Natural killer cell (primary cell): ENCODE results near the gene GDF11. TPM values are rescaled to one million over a fixed set of nuclear protein-coding genes. Genes with fewer than 3 reads are reported as not detected.

Experiments used
- ATAC-seq, 3 donors: fragments of 150-1000 bp in 2 of 3; fragments of 200-7000 bp in 1 of 3; cut with Tn5 transposase; 1 replicate in 1 of 3; 2 replicates in 2 of 3; pipeline ENCODE4 v1.10.0; 2021; ENCODE audit warnings: mild to moderate bottlenecking in 2 of 3, moderate library complexity in 2 of 3
- DNase-seq, 2 donors: peaks; one replicate each; pipeline versions ENCODE4 v3.0.0 to v3.0.0-alpha.2; 2013 to 2021; ENCODE audit warnings: mixed read lengths in 1 of 2
- H3K27ac ChIP-seq: one replicate; pipeline ENCODE4 v1.5.1; 2013; ENCODE audit warnings: mild to moderate bottlenecking, low read length
- H3K27me3 ChIP-seq: one replicate; pipeline ENCODE4 v1.6.1; 2013; ENCODE audit warnings: low read length; ENCODE audit not compliant: control insufficient read depth, insufficient read depth
- H3K36me3 ChIP-seq: one replicate; pipeline ENCODE4 v1.6.1; 2013; ENCODE audit warnings: low read length; ENCODE audit not compliant: control insufficient read depth, insufficient read depth
- H3K4me1 ChIP-seq: one replicate; pipeline ENCODE4 v1.6.1; 2013; ENCODE audit warnings: low read length; ENCODE audit not compliant: control insufficient read depth, insufficient read depth
- H3K4me3 ChIP-seq: one replicate; pipeline ENCODE4 v1.5.1; 2013; ENCODE audit warnings: low read length
- H3K9me3 ChIP-seq: one replicate; pipeline ENCODE4 v1.6.1; 2013; ENCODE audit warnings: low read length; ENCODE audit not compliant: control insufficient read depth, insufficient read depth
- H3K27ac Mint-ChIP-seq, 2 donors: one replicate each; pipeline ENCODE4 v1.8.0; 2022; ENCODE audit warnings: mild to moderate bottlenecking in 2 of 2, mixed read lengths in 2 of 2, moderate library complexity in 1 of 2
- H3K27me3 Mint-ChIP-seq, 2 donors: one replicate each; pipeline ENCODE4 v1.8.0; 2022; ENCODE audit warnings: low read depth in 2 of 2, mixed read lengths in 2 of 2
- H3K36me3 Mint-ChIP-seq: one replicate; pipeline ENCODE4 v1.8.0; 2022; ENCODE audit warnings: mixed read lengths
- H3K4me1 Mint-ChIP-seq, 2 donors: one replicate each; pipeline ENCODE4 v1.8.0; 2022; ENCODE audit warnings: mixed read lengths in 2 of 2
- H3K4me3 Mint-ChIP-seq: one replicate; pipeline ENCODE4 v1.8.0; 2022; ENCODE audit warnings: mild to moderate bottlenecking, moderate library complexity, mixed read lengths
- H3K9me3 Mint-ChIP-seq, 2 donors: one replicate each; pipeline ENCODE4 v1.8.0; 2022; ENCODE audit warnings: mixed read lengths in 2 of 2
- CTCF ChIP-seq: fragments of 200-600 bp; IDR thresholded peaks from one replicate; pipeline ENCODE4 v1.8.0; 2022; ENCODE audit warnings: antibody characterized with exemption
- WGBS: methylation state at CpG from one replicate; pipeline ENCODE4 v1.1.7; 2013; ENCODE audit warnings: missing lambda C conversion rate; ENCODE audit not compliant: insufficient coverage; 5-methylcytosine and 5-hydroxymethylcytosine counted together
- intact Hi-C: fragments of 100-400 bp; cut with micrococcal nuclease; formaldehyde crosslinking; loops from one replicate; pipeline ENCODE4 v1.14.2; 2022
- total RNA-seq, 4 donors: library from RNA; stranded (reverse); fragments of 120-200 nt in 1 of 4; gene quantifications; one replicate each; pipeline versions ENCODE4 v1.2.3 to v1.2.4, GENCODE V29; 2013 to 2022

The GDF11 gene
- total RNA-seq, 3 donors from 2014 or later (not counting 1 experiment from before 2014, with no cell fraction given) = 9.2 to 12.1 (median 10.2) TPM

DNA sequence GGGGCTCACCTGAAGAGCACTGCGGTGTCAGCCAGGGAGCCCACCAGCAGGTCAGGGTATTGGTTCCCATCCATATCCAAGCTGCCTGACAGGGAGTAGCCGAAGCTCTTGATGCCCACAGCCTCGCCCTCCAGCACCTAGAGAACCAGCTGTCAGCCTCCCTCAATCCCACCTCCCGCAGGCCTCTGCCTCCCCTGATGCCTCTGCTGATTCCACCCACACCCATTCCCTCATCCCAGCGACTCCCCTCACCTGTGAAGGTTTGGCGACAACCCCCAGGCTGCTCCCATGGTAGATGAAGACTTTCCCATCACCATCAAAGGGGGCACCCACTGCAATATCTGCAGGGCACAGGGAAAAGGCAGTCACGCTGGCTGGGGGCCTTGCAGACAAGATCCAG lies 45.2 kb upstream of the GDF11 start:
- Histone ChIP-seq H3K4me1 (no peaks in the 10 kb centered on the region), H3K27ac (no peak overlapping the region), H3K4me3 (no peak overlapping the region), H3K27me3 (no peaks in the 10 kb centered on the region), H3K36me3 (no peaks in the 10 kb centered on the region), H3K9me3 (no peaks in the 10 kb centered on the region)
- Mint-ChIP-seq H3K27ac (no peak overlapping the region), H3K9me3 (no peaks in the 10 kb centered on the region), H3K36me3 (no peaks in the 10 kb centered on the region), H3K27me3 (no peaks in the 10 kb centered on the region), H3K4me1 (no peaks in the 10 kb centered on the region), H3K4me3 (no peak overlapping the region)
- no peak for TF ChIP-seq CTCF
- no peak for DNase-seq
- 90% methylated on average over 7 of the region's 7 CpGs for WGBS
- intact Hi-C loops = no loop called here
- no peak for ATAC-seq

DNA sequence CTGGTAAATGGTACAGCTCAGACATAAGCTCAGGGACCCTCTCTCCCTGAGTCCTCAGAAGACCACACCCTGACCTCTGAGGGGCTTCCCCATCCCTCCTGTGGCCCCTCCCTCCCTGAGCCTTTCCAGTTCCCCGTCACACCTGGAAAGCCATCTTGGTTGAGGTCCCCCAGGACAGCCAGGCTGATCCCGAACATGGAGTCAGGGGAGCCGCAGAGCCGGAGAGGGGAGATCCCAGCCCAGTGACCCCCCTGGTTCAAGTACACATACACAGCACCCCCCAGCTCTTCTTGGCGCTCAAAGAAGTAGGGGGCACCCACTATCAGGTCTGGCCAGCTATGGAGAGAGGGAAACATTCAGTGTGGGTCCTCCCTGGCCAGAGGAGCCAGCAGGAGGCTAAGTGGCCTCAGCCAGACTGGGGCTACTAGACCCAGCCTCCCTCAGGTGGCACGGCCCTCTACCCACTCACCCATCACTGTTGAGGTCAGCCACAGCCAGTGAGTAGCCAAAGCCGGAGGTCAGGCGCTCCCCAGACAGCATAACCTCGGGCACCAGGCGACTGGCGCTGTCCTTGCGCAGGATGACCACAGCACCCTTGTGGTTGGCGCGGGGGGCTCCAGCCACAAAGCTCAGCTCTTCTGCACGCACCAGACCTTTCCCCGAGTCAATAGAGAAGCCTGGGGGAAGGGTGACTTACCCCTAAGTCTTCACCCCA lies 44.5 kb upstream of the GDF11 start:
- no peaks in the 10 kb centered on the region for H3K27me3 ChIP-seq
- no peaks in the 10 kb centered on the region for H3K9me3 ChIP-seq
- no peak overlapping the region for H3K4me3 ChIP-seq
- Mint-ChIP-seq H3K36me3 (no peaks in the 10 kb centered on the region), H3K4me1 (no peaks in the 10 kb centered on the region), H3K27me3 (no peaks in the 10 kb centered on the region), H3K27ac (no peak overlapping the region), H3K4me3 (no peak overlapping the region), H3K9me3 (no peaks in the 10 kb centered on the region)
- H3K36me3 ChIP-seq = no peaks in the 10 kb centered on the region
- H3K4me1 ChIP-seq = no peaks in the 10 kb centered on the region
- DNase-seq (no peak), ATAC-seq (no peak)
- H3K27ac ChIP-seq = no peak overlapping the region
- TF ChIP-seq CTCF = no peak
- intact Hi-C loops = no loop called here
- WGBS = 72% methylated on average over 15 of the region's 16 CpGs

DNA sequence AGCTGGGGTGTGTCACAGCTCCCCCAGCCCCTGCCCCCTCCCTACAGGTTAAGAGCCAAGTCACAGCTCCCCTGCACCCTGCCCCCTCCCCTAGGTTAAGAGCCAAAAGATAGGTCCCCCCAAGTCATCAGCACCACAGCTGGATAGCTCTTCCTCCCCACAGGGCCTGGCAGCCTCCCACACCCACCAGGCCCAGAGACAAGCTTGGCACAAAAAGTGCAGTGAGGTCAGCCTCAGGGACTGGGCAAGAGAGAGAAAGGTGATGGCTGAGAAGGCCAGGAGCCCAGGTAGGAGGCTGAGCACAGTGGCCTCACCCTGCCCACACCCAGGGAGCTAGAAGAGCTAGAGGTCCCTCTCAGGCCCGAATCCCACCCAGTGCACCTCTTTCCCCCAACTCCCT lies 44.0 kb upstream of the GDF11 start:
- intact Hi-C loops = no loop called here
- H3K4me1 ChIP-seq = no peaks in the 10 kb centered on the region
- no peaks in the 10 kb centered on the region for H3K9me3 ChIP-seq
- no peaks in the 10 kb centered on the region for H3K36me3 ChIP-seq
- no peak overlapping the region for H3K4me3 Mint-ChIP-seq
- no peak overlapping the region for H3K27ac Mint-ChIP-seq
- no peaks in the 10 kb centered on the region for H3K27me3 ChIP-seq
- DNase-seq (no peak), ATAC-seq (no peak)
- H3K4me1 Mint-ChIP-seq = no peaks in the 10 kb centered on the region
- H3K27ac ChIP-seq = no peak overlapping the region
- H3K36me3 Mint-ChIP-seq = no peaks in the 10 kb centered on the region
- TF ChIP-seq CTCF = no peak
- no peaks in the 10 kb centered on the region for H3K27me3 Mint-ChIP-seq
- WGBS = no CpG with 5 or more reads among the region's 1 CpG
- no peak overlapping the region for H3K4me3 ChIP-seq
- no peaks in the 10 kb centered on the region for H3K9me3 Mint-ChIP-seq

- intact Hi-C loops = no loop called here
- TF ChIP-seq CTCF = no peak
- no peaks in the 10 kb centered on the region for H3K4me1 Mint-ChIP-seq
- H3K9me3 Mint-ChIP-seq = no peaks in the 10 kb centered on the region
- no peaks in the 10 kb centered on the region for H3K36me3 ChIP-seq
- no peak overlapping the region for H3K27ac Mint-ChIP-seq
- 85% methylated on average over 5 of the region's 5 CpGs for WGBS
- no peak for DNase-seq
- no peaks in the 10 kb centered on the region for H3K27me3 ChIP-seq
- H3K4me3 Mint-ChIP-seq = no peak overlapping the region
- no peaks in the 10 kb centered on the region for H3K36me3 Mint-ChIP-seq
- no peak overlapping the region for H3K27ac ChIP-seq
- H3K4me3 ChIP-seq = no peak overlapping the region
- H3K9me3 ChIP-seq = no peaks in the 10 kb centered on the region
- no peaks in the 10 kb centered on the region for H3K27me3 Mint-ChIP-seq
- H3K4me1 ChIP-seq = no peaks in the 10 kb centered on the region
- no peak for ATAC-seq
These were observed 43.4 kb upstream of the GDF11 start for GRCh38 chr12:55699471-55700055.
